Measurements from ENCODE around the gene EFHC1. TPM values are rescaled to one million over a fixed set of nuclear protein-coding genes. Genes with fewer than 3 reads are reported as not detected.
A peak's percentile ranks its signal among the peaks of the same experiment; 100 is the strongest.

Gene EFHC1
- total and polyA plus RNA-seq, 2 of the 13 experiments (the other 11 are each of a cell fraction or from before 2014, with no cell fraction given), result 23.4 to 29.5 TPM

DNA sequence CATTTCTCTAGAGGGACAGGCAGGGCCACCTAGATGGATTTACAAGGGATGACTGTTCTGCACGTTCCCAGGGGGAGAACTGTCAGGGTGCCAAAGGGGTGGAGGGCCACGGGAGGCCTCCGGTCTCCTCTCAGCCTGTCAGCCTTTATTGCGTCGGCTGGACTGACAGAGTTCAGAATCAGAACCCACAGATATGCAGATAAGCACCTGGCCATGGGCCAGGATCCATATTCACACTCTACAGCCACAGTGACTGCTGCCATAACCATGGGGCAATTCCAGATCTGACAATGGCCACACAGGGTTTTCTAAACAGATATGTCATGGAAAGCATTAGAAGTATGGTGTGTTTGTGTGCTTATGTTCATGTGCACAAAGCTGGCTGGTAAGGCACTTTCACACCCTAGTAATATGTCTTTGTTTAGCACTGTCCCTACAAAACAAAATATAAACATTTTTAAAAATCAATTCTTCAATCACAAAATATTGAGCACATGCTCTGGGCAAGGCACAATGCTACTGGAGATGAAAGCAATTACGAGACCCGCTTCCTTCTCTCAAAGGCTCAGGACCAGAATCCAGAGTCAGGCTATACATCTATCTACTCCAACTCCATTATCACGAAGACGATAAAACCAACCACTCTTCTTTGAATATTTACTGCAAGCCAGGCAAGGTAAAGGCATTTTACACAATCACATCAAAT, 127.7 kb downstream of the EFHC1 start (continued):
- TF ChIP-seq, protein P1, sequence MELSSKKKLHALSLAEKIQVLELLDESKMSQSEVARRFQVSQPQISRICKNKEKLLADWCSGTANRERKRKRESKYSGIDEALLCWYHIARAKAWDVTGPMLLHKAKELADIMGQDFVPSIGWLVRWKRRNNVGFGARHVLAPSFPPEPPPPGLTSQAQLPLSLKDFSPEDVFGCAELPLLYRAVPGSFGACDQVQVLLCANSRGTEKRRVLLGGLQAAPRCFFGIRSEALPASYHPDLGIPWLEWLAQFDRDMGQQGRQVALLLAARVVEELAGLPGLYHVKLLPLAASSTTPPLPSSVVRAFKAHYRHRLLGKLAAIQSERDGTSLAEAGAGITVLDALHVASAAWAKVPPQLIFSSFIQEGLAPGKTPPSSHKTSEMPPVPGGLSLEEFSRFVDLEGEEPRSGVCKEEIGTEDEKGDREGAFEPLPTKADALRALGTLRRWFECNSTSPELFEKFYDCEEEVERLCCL (CRISPR knock-in tag; IDR thresholded peaks at IDR 0.05; ENCODE audit: borderline replicate concordance), result no peak
- TF ChIP-seq ZNF773 (CRISPR knock-in tag; IDR thresholded peaks at IDR 0.05; ENCODE audit: borderline replicate concordance) (no peak), SMARCE1 (IDR thresholded peaks at IDR 0.05; ENCODE audit: borderline replicate concordance) (no peak), HHEX (CRISPR knock-in tag; IDR thresholded peaks at IDR 0.05) (no peak), HNRNPK (IDR thresholded peaks at IDR 0.05; ENCODE audit: low read depth, low read length, poor library complexity, severe bottlenecking) (no peak), RBAK (CRISPR knock-in tag; IDR thresholded peaks at IDR 0.05) (no peak), FOXC1 (CRISPR knock-in tag; IDR thresholded peaks at IDR 0.05; ENCODE audit: borderline replicate concordance) (peak; percentile 5; the same call in 1 of the 2 replicates), SAP130 (CRISPR knock-in tag; IDR thresholded peaks at IDR 0.05; ENCODE audit: low read depth) (peak; percentile 90), HOXA5 (CRISPR knock-in tag; IDR thresholded peaks at IDR 0.05) (peak; percentile 37; the same call in 1 of the 2 replicates), SMAD3 (CRISPR knock-in tag; IDR thresholded peaks at IDR 0.05) (no peak), NAIF1 (CRISPR knock-in tag; IDR thresholded peaks at IDR 0.05; ENCODE audit: borderline replicate concordance) (no peak), PHF20 (CRISPR knock-in tag; IDR thresholded peaks at IDR 0.05) (0 out of 2 replicates have a peak, but pooled peaks have one; percentile 26), ZNF547 (CRISPR knock-in tag; IDR thresholded peaks at IDR 0.05) (no peak), MXI1 (IDR thresholded peaks at IDR 0.05; ENCODE audit: borderline replicate concordance, low read depth, low read length) (peak; percentile 79; the same call in 1 of the 3 replicates), ZNF879 (CRISPR knock-in tag; IDR thresholded peaks at IDR 0.05) (no peak), ZNF160 (CRISPR knock-in tag; IDR thresholded peaks at IDR 0.05) (no peak), ZNF891 (CRISPR knock-in tag; IDR thresholded peaks at IDR 0.05) (no peak), ZNF619 (CRISPR knock-in tag; IDR thresholded peaks at IDR 0.05) (no peak), ZNF558 (CRISPR knock-in tag; IDR thresholded peaks at IDR 0.05; ENCODE audit: borderline replicate concordance) (no peak), SMC3 (IDR thresholded peaks at IDR 0.05; ENCODE audit: low read length) (peak; percentile 12; the same call in 1 of the 2 replicates), ZNF335 (CRISPR knock-in tag; IDR thresholded peaks at IDR 0.05) (no peak), ZNF124 (CRISPR knock-in tag; IDR thresholded peaks at IDR 0.05) (no peak), SKI (IDR thresholded peaks at IDR 0.05; ENCODE audit: partially characterized antibody) (no peak)
- TF ChIP-seq, protein P2, sequence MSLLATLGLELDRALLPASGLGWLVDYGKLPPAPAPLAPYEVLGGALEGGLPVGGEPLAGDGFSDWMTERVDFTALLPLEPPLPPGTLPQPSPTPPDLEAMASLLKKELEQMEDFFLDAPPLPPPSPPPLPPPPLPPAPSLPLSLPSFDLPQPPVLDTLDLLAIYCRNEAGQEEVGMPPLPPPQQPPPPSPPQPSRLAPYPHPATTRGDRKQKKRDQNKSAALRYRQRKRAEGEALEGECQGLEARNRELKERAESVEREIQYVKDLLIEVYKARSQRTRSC (CRISPR knock-in tag; IDR thresholded peaks at IDR 0.05; ENCODE audit: low read depth), result no peak
- TF ChIP-seq, protein P3, sequence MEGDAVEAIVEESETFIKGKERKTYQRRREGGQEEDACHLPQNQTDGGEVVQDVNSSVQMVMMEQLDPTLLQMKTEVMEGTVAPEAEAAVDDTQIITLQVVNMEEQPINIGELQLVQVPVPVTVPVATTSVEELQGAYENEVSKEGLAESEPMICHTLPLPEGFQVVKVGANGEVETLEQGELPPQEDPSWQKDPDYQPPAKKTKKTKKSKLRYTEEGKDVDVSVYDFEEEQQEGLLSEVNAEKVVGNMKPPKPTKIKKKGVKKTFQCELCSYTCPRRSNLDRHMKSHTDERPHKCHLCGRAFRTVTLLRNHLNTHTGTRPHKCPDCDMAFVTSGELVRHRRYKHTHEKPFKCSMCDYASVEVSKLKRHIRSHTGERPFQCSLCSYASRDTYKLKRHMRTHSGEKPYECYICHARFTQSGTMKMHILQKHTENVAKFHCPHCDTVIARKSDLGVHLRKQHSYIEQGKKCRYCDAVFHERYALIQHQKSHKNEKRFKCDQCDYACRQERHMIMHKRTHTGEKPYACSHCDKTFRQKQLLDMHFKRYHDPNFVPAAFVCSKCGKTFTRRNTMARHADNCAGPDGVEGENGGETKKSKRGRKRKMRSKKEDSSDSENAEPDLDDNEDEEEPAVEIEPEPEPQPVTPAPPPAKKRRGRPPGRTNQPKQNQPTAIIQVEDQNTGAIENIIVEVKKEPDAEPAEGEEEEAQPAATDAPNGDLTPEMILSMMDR (CRISPR knock-in tag; IDR thresholded peaks at IDR 0.05), result peak; percentile 37
- TF ChIP-seq, protein P4, sequence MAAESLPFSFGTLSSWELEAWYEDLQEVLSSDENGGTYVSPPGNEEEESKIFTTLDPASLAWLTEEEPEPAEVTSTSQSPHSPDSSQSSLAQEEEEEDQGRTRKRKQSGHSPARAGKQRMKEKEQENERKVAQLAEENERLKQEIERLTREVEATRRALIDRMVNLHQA (CRISPR knock-in tag; IDR thresholded peaks at IDR 0.05), result no peak
